WTC11 (cell line): ENCODE results near the gene CTTN. TPM values are rescaled to one million over a fixed set of nuclear protein-coding genes. Genes with fewer than 3 reads are reported as not detected.

Experiments used
- ATAC-seq: fragments of 200-7000 bp; cut with Tn5 transposase; 2 replicates; pipeline ENCODE4 v1.10.0; 2021; ENCODE audit warnings: mild to moderate bottlenecking, moderate library complexity
- CTCF ChIA-PET: fragments of 300-600 bp; sonication (Branson Sonifier 250); formaldehyde crosslinking; loops from one replicate; lab custom pipeline; 2021; ENCODE audit warnings: antibody characterized with exemption; lab: Charles Lee
- POLR2A ChIA-PET: fragments of 350-600 bp; sonication (Branson Sonifier 250); formaldehyde crosslinking; loops from one replicate; lab custom pipeline; 2021; ENCODE audit warnings: antibody characterized with exemption; lab: Charles Lee
- DNase-seq: peaks from one replicate; pipeline ENCODE4 v3.0.0; 2021; ENCODE audit warnings: low spot score
- H3K27ac Mint-ChIP-seq: 2 replicates; pipeline ENCODE4 v1.8.0; 2021; ENCODE audit warnings: mixed read lengths
- H3K27me3 Mint-ChIP-seq: 2 replicates; pipeline ENCODE4 v1.8.0; 2021; ENCODE audit warnings: low read depth, mild to moderate bottlenecking, moderate library complexity, mixed read lengths
- H3K36me3 Mint-ChIP-seq: 2 replicates; pipeline ENCODE4 v1.8.0; 2021; ENCODE audit warnings: mixed read lengths
- H3K4me1 Mint-ChIP-seq: 2 replicates; pipeline ENCODE4 v1.8.0; 2022; ENCODE audit warnings: mixed read lengths
- H3K4me3 Mint-ChIP-seq: 2 replicates; pipeline ENCODE4 v1.8.0; 2021; ENCODE audit warnings: mild to moderate bottlenecking, moderate library complexity, mixed read lengths
- H3K9me3 Mint-ChIP-seq: 2 replicates; pipeline ENCODE4 v1.8.0; 2021; ENCODE audit warnings: mixed read lengths
- ESRRA ChIP-seq: sonication (generic); formaldehyde crosslinking; IDR thresholded peaks from 2 replicates; pipeline ENCODE4 v1.8.1; 2022; ENCODE audit warnings: mild to moderate bottlenecking, missing genetic modification reagents, borderline replicate concordance
- FOXK1 ChIP-seq: sonication (generic); formaldehyde crosslinking; IDR thresholded peaks from 2 replicates; pipeline ENCODE4 v1.8.0; 2022; ENCODE audit warnings: mild to moderate bottlenecking, moderate library complexity, missing genetic modification reagents
- GABPB1 ChIP-seq: sonication (generic); formaldehyde crosslinking; IDR thresholded peaks from 2 replicates; pipeline ENCODE4 v1.8.1; 2023; ENCODE audit warnings: mild to moderate bottlenecking, missing genetic modification reagents
- GRHL2 ChIP-seq: fragments of 250-450 bp; sonication (Bioruptor Pico); IDR thresholded peaks from 2 replicates; pipeline ENCODE4 v1.8.0; 2022; ENCODE audit warnings: mild to moderate bottlenecking, moderate library complexity; ENCODE audit not compliant: insufficient replicate concordance, severe bottlenecking
- GTF2I ChIP-seq: fragments of 250-450 bp; sonication (Bioruptor Pico); conservative IDR thresholded peaks from 2 replicates; pipeline ENCODE4 v1.4.0; 2021; ENCODE audit warnings: mild to moderate bottlenecking
- MXD4 ChIP-seq: fragments of 250-450 bp; sonication (Bioruptor Pico); IDR thresholded peaks from 2 replicates; pipeline ENCODE4 v1.8.0; 2021; ENCODE audit warnings: mild to moderate bottlenecking, moderate library complexity, borderline replicate concordance
- RELA ChIP-seq: sonication (generic); formaldehyde crosslinking; IDR thresholded peaks from 2 replicates; pipeline ENCODE4 v1.8.1; 2022; ENCODE audit warnings: missing genetic modification reagents, mild to moderate bottlenecking, borderline replicate concordance
- RORB ChIP-seq: fragments of 250-450 bp; sonication (Bioruptor Pico); IDR thresholded peaks from 2 replicates; pipeline ENCODE4 v1.9.0; 2021; ENCODE audit warnings: mild to moderate bottlenecking
- SOX15 ChIP-seq: fragments of 250-450 bp; sonication (Bioruptor Pico); IDR thresholded peaks from 2 replicates; pipeline ENCODE4 v1.9.0; 2021; ENCODE audit warnings: mild to moderate bottlenecking
- SP1 ChIP-seq: sonication (generic); formaldehyde crosslinking; conservative IDR thresholded peaks from 2 replicates; pipeline ENCODE4 v1.8.1; 2022; ENCODE audit warnings: missing genetic modification reagents
- TP53 ChIP-seq: sonication (generic); formaldehyde crosslinking; IDR thresholded peaks from 2 replicates; pipeline ENCODE4 v1.8.1; 2023; ENCODE audit warnings: mild to moderate bottlenecking, missing genetic modification reagents
- ZNF671 ChIP-seq: fragments of 250-450 bp; sonication (Bioruptor Pico); IDR thresholded peaks from 2 replicates; pipeline ENCODE4 v1.8.0; 2021; ENCODE audit warnings: mild to moderate bottlenecking
- total RNA-seq: library from RNA; stranded (reverse); gene quantifications from 3 replicates; pipeline ENCODE4 v1.2.3, GENCODE V29; 2021
- TF ChIP-seq, protein P1 (sequence below): sonication (generic); formaldehyde crosslinking; IDR thresholded peaks from 2 replicates; pipeline ENCODE4 v1.8.1; 2023; ENCODE audit warnings: mild to moderate bottlenecking, missing genetic modification reagents, borderline replicate concordance
- TF ChIP-seq, protein P2 (sequence below): sonication (generic); formaldehyde crosslinking; IDR thresholded peaks from 2 replicates; pipeline ENCODE4 v1.8.0; 2022; ENCODE audit warnings: mild to moderate bottlenecking, missing genetic modification reagents
- TF ChIP-seq, protein P3 (sequence below): sonication (generic); formaldehyde crosslinking; IDR thresholded peaks from 2 replicates; pipeline ENCODE4 v1.8.0; 2022; ENCODE audit warnings: mild to moderate bottlenecking, missing genetic modification reagents
- TF ChIP-seq, protein P4 (sequence below): sonication (generic); formaldehyde crosslinking; IDR thresholded peaks from 2 replicates; pipeline ENCODE4 v1.8.1; 2023; ENCODE audit warnings: mild to moderate bottlenecking, missing genetic modification reagents
- TF ChIP-seq, protein P5 (sequence below): sonication (generic); formaldehyde crosslinking; IDR thresholded peaks from 2 replicates; pipeline ENCODE4 v1.8.1; 2022; ENCODE audit warnings: low read depth, mild to moderate bottlenecking, moderate library complexity, missing genetic modification reagents, borderline replicate concordance
- TF ChIP-seq, protein P6 (sequence below): sonication (generic); formaldehyde crosslinking; IDR thresholded peaks from 2 replicates; pipeline ENCODE4 v1.8.0; 2023; ENCODE audit warnings: mild to moderate bottlenecking, missing genetic modification reagents
- TF ChIP-seq, protein P7 (sequence below): sonication (generic); formaldehyde crosslinking; IDR thresholded peaks from 2 replicates; pipeline ENCODE4 v1.8.1; 2023; ENCODE audit warnings: mild to moderate bottlenecking, missing genetic modification reagents, moderate library complexity

The CTTN gene
- total RNA-seq, 1 experiment from 2014 or later = 281 TPM

DNA sequence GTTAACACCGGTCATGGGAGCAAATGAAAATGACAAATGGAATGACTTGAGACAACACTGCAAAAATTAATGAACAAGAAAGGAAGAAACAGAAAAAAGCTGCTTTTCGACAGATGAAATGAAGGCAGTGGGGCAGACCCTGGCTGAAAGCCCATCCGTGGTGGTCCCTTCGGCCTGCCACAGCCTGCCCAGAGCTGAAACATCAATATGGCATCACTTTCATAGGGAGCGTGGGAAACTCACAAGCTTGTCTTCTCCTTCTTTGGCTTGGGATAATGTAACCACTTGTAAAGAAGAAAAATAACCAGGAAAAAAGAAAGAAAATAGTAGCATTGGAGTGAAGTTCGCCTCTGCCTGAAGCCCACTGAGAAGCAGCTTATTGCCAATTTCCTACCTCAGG is 78.8 kb downstream of the CTTN start:
- no peak overlapping the region for H3K27ac Mint-ChIP-seq
- ChIA-PET CTCF (no interaction called here), POLR2A (interaction anchor here (0.6 kb wide), 1 partner anchor 42 kb away, joined by 3 read pairs; no protein-coding TSS in a partner anchor)
- TF ChIP-seq, protein P1, sequence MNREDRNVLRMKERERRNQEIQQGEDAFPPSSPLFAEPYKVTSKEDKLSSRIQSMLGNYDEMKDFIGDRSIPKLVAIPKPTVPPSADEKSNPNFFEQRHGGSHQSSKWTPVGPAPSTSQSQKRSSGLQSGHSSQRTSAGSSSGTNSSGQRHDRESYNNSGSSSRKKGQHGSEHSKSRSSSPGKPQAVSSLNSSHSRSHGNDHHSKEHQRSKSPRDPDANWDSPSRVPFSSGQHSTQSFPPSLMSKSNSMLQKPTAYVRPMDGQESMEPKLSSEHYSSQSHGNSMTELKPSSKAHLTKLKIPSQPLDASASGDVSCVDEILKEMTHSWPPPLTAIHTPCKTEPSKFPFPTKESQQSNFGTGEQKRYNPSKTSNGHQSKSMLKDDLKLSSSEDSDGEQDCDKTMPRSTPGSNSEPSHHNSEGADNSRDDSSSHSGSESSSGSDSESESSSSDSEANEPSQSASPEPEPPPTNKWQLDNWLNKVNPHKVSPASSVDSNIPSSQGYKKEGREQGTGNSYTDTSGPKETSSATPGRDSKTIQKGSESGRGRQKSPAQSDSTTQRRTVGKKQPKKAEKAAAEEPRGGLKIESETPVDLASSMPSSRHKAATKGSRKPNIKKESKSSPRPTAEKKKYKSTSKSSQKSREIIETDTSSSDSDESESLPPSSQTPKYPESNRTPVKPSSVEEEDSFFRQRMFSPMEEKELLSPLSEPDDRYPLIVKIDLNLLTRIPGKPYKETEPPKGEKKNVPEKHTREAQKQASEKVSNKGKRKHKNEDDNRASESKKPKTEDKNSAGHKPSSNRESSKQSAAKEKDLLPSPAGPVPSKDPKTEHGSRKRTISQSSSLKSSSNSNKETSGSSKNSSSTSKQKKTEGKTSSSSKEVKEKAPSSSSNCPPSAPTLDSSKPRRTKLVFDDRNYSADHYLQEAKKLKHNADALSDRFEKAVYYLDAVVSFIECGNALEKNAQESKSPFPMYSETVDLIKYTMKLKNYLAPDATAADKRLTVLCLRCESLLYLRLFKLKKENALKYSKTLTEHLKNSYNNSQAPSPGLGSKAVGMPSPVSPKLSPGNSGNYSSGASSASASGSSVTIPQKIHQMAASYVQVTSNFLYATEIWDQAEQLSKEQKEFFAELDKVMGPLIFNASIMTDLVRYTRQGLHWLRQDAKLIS (CRISPR knock-in tag) = no peak
- TF ChIP-seq MXD4 (CRISPR knock-in tag) (no peak), RORB (CRISPR knock-in tag) (no peak), FOXK1 (CRISPR knock-in tag) (no peak), ZNF671 (CRISPR knock-in tag) (no peak), GTF2I (CRISPR knock-in tag) (no peak), SOX15 (CRISPR knock-in tag) (no peak), GABPB1 (CRISPR knock-in tag) (no peak), GRHL2 (CRISPR knock-in tag) (no peak), RELA (CRISPR knock-in tag) (no peak), TP53 (CRISPR knock-in tag) (no peak), ESRRA (CRISPR knock-in tag) (no peak), SP1 (no peak)
- TF ChIP-seq, protein P2, sequence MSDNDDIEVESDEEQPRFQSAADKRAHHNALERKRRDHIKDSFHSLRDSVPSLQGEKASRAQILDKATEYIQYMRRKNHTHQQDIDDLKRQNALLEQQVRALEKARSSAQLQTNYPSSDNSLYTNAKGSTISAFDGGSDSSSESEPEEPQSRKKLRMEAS (CRISPR knock-in tag) = no peak
- TF ChIP-seq, protein P3, sequence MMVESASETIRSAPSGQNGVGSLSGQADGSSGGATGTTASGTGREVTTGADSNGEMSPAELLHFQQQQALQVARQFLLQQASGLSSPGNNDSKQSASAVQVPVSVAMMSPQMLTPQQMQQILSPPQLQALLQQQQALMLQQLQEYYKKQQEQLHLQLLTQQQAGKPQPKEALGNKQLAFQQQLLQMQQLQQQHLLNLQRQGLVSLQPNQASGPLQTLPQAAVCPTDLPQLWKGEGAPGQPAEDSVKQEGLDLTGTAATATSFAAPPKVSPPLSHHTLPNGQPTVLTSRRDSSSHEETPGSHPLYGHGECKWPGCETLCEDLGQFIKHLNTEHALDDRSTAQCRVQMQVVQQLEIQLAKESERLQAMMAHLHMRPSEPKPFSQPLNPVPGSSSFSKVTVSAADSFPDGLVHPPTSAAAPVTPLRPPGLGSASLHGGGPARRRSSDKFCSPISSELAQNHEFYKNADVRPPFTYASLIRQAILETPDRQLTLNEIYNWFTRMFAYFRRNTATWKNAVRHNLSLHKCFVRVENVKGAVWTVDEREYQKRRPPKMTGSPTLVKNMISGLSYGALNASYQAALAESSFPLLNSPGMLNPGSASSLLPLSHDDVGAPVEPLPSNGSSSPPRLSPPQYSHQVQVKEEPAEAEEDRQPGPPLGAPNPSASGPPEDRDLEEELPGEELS (CRISPR knock-in tag) = no peak
- TF ChIP-seq, protein P4, sequence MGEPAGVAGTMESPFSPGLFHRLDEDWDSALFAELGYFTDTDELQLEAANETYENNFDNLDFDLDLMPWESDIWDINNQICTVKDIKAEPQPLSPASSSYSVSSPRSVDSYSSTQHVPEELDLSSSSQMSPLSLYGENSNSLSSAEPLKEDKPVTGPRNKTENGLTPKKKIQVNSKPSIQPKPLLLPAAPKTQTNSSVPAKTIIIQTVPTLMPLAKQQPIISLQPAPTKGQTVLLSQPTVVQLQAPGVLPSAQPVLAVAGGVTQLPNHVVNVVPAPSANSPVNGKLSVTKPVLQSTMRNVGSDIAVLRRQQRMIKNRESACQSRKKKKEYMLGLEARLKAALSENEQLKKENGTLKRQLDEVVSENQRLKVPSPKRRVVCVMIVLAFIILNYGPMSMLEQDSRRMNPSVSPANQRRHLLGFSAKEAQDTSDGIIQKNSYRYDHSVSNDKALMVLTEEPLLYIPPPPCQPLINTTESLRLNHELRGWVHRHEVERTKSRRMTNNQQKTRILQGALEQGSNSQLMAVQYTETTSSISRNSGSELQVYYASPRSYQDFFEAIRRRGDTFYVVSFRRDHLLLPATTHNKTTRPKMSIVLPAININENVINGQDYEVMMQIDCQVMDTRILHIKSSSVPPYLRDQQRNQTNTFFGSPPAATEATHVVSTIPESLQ = no peak
- TF ChIP-seq, protein P5, sequence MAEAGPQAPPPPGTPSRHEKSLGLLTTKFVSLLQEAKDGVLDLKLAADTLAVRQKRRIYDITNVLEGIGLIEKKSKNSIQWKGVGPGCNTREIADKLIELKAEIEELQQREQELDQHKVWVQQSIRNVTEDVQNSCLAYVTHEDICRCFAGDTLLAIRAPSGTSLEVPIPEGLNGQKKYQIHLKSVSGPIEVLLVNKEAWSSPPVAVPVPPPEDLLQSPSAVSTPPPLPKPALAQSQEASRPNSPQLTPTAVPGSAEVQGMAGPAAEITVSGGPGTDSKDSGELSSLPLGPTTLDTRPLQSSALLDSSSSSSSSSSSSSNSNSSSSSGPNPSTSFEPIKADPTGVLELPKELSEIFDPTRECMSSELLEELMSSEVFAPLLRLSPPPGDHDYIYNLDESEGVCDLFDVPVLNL (CRISPR knock-in tag) = no peak
- TF ChIP-seq, protein P6, sequence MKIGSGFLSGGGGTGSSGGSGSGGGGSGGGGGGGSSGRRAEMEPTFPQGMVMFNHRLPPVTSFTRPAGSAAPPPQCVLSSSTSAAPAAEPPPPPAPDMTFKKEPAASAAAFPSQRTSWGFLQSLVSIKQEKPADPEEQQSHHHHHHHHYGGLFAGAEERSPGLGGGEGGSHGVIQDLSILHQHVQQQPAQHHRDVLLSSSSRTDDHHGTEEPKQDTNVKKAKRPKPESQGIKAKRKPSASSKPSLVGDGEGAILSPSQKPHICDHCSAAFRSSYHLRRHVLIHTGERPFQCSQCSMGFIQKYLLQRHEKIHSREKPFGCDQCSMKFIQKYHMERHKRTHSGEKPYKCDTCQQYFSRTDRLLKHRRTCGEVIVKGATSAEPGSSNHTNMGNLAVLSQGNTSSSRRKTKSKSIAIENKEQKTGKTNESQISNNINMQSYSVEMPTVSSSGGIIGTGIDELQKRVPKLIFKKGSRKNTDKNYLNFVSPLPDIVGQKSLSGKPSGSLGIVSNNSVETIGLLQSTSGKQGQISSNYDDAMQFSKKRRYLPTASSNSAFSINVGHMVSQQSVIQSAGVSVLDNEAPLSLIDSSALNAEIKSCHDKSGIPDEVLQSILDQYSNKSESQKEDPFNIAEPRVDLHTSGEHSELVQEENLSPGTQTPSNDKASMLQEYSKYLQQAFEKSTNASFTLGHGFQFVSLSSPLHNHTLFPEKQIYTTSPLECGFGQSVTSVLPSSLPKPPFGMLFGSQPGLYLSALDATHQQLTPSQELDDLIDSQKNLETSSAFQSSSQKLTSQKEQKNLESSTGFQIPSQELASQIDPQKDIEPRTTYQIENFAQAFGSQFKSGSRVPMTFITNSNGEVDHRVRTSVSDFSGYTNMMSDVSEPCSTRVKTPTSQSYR (CRISPR knock-in tag) = no peak
- TF ChIP-seq, protein P7, sequence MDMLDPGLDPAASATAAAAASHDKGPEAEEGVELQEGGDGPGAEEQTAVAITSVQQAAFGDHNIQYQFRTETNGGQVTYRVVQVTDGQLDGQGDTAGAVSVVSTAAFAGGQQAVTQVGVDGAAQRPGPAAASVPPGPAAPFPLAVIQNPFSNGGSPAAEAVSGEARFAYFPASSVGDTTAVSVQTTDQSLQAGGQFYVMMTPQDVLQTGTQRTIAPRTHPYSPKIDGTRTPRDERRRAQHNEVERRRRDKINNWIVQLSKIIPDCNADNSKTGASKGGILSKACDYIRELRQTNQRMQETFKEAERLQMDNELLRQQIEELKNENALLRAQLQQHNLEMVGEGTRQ = no peak
- peaks cover 6% of the 10 kb centered on the region for H3K36me3 Mint-ChIP-seq
- ATAC-seq = no peak
- no peaks in the 10 kb centered on the region for H3K4me1 Mint-ChIP-seq
- H3K4me3 Mint-ChIP-seq = no peak overlapping the region
- no peaks in the 10 kb centered on the region for H3K27me3 Mint-ChIP-seq
- no peaks in the 10 kb centered on the region for H3K9me3 Mint-ChIP-seq
- DNase-seq = no peak
